Karpas-422 (cell line): ENCODE data around the gene KLHDC4. TPM values are rescaled to one million over a fixed set of nuclear protein-coding genes. Genes with fewer than 3 reads are reported as not detected.
"Not testable (repeated sequence)": the region's sequence is repeated elsewhere in the genome, so short reads cannot be mapped to it uniquely, and the experiment has no call there.

Source experiments
- DNase-seq: peaks from one replicate; pipeline ENCODE4 v3.0.0-alpha.2; 2015
- H2AFZ ChIP-seq: fragments of 200-600 bp; sonication (generic); 2 replicates; pipeline ENCODE4 v1.6.1; 2014; ENCODE audit warnings: antibody characterized with exemption, low read length, mixed read lengths
- H3K27ac ChIP-seq: fragments of 200-600 bp; sonication (generic); 2 replicates; pipeline ENCODE4 v1.5.1; 2014; ENCODE audit warnings: mild to moderate bottlenecking, low read length, moderate library complexity
- H3K27me3 ChIP-seq: fragments of 200-600 bp; sonication (generic); 2 replicates; pipeline ENCODE4 v1.6.1; 2014; ENCODE audit warnings: low read length, mixed read lengths
- H3K36me3 ChIP-seq: fragments of 200-600 bp; sonication (generic); 2 replicates; pipeline ENCODE4 v1.6.1; 2014; ENCODE audit warnings: low read length, mixed read lengths; ENCODE audit not compliant: insufficient read depth
- H3K4me1 ChIP-seq: fragments of 200-600 bp; sonication (generic); 2 replicates; pipeline ENCODE4 v1.6.1; 2014; ENCODE audit warnings: mild to moderate bottlenecking, low read length, mixed read lengths
- H3K4me2 ChIP-seq: fragments of 200-600 bp; sonication (generic); 2 replicates; pipeline ENCODE4 v1.6.1; 2014; ENCODE audit warnings: low read length, low read depth, mild to moderate bottlenecking; ENCODE audit not compliant: poor library complexity, severe bottlenecking
- H3K4me3 ChIP-seq: fragments of 200-600 bp; sonication (generic); 2 replicates; pipeline ENCODE4 v1.5.1; 2014; ENCODE audit warnings: mild to moderate bottlenecking, antibody characterized with exemption, low read length, mixed read lengths
- H3K79me2 ChIP-seq: fragments of 200-600 bp; sonication (generic); 2 replicates; pipeline ENCODE4 v1.6.1; 2014; ENCODE audit warnings: mild to moderate bottlenecking, low read length, mixed read lengths
- H3K9ac ChIP-seq: fragments of 200-600 bp; sonication (generic); 2 replicates; pipeline ENCODE4 v1.6.0; 2014; ENCODE audit warnings: low read length
- H3K9me2 ChIP-seq: fragments of 200-600 bp; sonication (generic), shearing (Covaris generic); replicated peaks from 2 replicates; pipeline ENCODE4 v1.6.0; 2014; ENCODE audit warnings: mild to moderate bottlenecking, low read length, moderate library complexity; ENCODE audit not compliant: insufficient read depth
- H3K9me3 ChIP-seq: fragments of 300-700, 200-600 bp; sonication (generic); 2 replicates; pipeline ENCODE4 v1.6.1; 2014; ENCODE audit warnings: low read length, mixed read lengths
- H4K20me1 ChIP-seq: fragments of 200-600 bp; sonication (generic); 2 replicates; pipeline ENCODE4 v1.6.1; 2014; ENCODE audit warnings: mild to moderate bottlenecking, antibody characterized with exemption, low read length, low read depth; ENCODE audit not compliant: insufficient read depth
- total RNA-seq: library from RNA; depleted of rRNA; stranded (reverse); fragments of >200 nt; shearing (Covaris generic); gene quantifications from 2 replicates; pipeline ENCODE4 v1.2.3, GENCODE V29; 2014; ENCODE audit warnings: low replicate concordance

The KLHDC4 gene
- total RNA-seq, 1 experiment from 2014 or later = 21.1 TPM

DNA sequence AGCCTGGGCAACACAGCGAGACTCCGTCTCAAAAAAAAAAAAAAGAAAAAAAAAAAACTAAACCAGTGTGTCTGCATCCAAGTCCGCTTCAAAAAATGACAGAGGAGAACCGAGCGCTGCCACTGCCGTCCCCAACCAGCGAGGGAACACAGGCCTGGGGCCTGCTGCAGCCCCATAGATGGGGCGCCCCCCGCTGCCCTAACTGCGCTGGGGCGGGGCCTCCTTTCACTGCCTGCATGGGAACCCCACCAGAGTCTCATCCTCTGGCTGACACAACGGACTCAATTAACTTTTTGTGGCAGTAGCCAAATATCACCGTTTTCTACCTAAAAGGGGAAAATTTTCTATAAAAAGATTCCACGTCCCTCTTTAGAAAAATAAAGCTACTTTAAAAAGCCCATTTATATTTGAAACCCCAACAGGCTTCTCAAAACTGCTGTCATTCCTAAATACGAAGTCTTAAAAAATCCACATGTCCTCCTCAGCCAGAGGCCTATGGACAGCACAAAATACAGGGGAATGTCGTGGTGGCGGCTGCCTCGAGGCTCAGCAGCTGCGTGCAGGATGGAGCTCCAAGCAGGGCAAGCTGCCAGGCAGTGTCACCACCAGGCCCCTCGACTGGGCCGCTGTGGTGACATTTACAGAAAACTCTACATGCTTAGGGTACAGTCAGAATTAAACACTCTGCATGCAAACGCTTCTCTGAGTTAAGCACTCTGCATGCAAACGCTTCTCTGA lies 30.3 kb downstream of the KLHDC4 start:
- H3K36me3 ChIP-seq = peaks cover 3% of the 10 kb centered on the region; the same call in 1 of the 2 replicates
- no peak overlapping the region for H3K9ac ChIP-seq
- H3K27ac ChIP-seq = no peak overlapping the region
- peaks cover 4% of the 10 kb centered on the region; the same call in 1 of the 2 replicates for H4K20me1 ChIP-seq
- no peak overlapping the region for H3K4me2 ChIP-seq
- H3K27me3 ChIP-seq = no peaks in the 10 kb centered on the region
- H3K9me2 ChIP-seq = no peaks in the 10 kb centered on the region
- no peaks in the 10 kb centered on the region for H3K9me3 ChIP-seq
- no peak for DNase-seq
- no peak overlapping the region for H2AFZ ChIP-seq
- H3K79me2 ChIP-seq = peaks cover 17% of the 10 kb centered on the region; the same call in 1 of the 2 replicates
- H3K4me1 ChIP-seq = no peaks in the 10 kb centered on the region
- no peak overlapping the region for H3K4me3 ChIP-seq

DNA sequence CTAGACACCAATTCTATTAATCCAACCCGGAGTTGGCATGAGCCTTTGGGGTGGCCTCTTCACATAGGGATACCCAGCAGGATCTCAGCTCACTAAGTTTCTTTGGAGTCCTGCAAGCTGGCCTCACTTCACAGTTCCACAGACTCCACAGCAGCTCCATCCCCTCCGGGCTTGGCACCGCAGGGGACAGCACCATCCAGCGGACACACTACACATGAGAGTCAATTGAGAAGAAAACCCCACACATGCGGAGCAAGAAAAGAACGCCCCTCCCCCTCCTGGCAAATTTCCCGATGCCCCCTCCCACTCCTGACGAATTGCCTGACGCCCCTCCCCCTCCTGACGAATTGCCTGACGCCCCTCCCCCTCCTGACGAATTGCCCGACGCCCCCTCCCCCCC lies 31.1 kb downstream of the KLHDC4 start:
- H3K9me2 ChIP-seq = no peaks in the 10 kb centered on the region
- no peak overlapping the region for H3K4me2 ChIP-seq
- H3K4me1 ChIP-seq = no peaks in the 10 kb centered on the region
- H3K36me3 ChIP-seq = peaks cover 4% of the 10 kb centered on the region; the same call in 1 of the 2 replicates
- H3K27ac ChIP-seq = no peak overlapping the region
- H4K20me1 ChIP-seq = peaks cover 4% of the 10 kb centered on the region; the same call in 1 of the 2 replicates
- no peak overlapping the region for H3K4me3 ChIP-seq
- H3K79me2 ChIP-seq = peaks cover 17% of the 10 kb centered on the region; the same call in 1 of the 2 replicates
- no peak overlapping the region for H3K9ac ChIP-seq
- no peaks in the 10 kb centered on the region for H3K9me3 ChIP-seq
- no peak overlapping the region for H2AFZ ChIP-seq
- H3K27me3 ChIP-seq = no peaks in the 10 kb centered on the region
- DNase-seq = no peak

GRCh38 chr16:87733190-87733589 lies 32.6 kb downstream of the KLHDC4 start:
- Histone ChIP-seq H3K9me2 (no peaks in the 10 kb centered on the region), H3K79me2 (peaks cover 17% of the 10 kb centered on the region; the same call in 1 of the 2 replicates), H4K20me1 (peaks cover 4% of the 10 kb centered on the region; the same call in 1 of the 2 replicates), H3K9me3 (no peaks in the 10 kb centered on the region), H3K4me1 (no peaks in the 10 kb centered on the region), H3K27me3 (no peaks in the 10 kb centered on the region), H3K9ac (no peak overlapping the region), H3K36me3 (peaks cover 10% of the 10 kb centered on the region; the same call in 1 of the 2 replicates), H3K27ac (no peak overlapping the region), H3K4me3 (no peak overlapping the region), H2AFZ (no peak overlapping the region), H3K4me2 (no peak overlapping the region)
- no peak for DNase-seq

GRCh38 chr16:87731607-87732006 lies 34.2 kb downstream of the KLHDC4 start:
- Histone ChIP-seq H3K9me3 (no peaks in the 10 kb centered on the region), H3K36me3 (peaks cover 10% of the 10 kb centered on the region; the same call in 1 of the 2 replicates)

GRCh38 chr16:87729266-87729954 lies 36.4 kb downstream of the KLHDC4 start:
- H2AFZ ChIP-seq = no peak overlapping the region
- H3K9ac ChIP-seq = no peak overlapping the region
- no peaks in the 10 kb centered on the region for H3K4me1 ChIP-seq
- peaks cover 10% of the 10 kb centered on the region; the same call in 1 of the 2 replicates for H3K36me3 ChIP-seq
- H3K4me3 ChIP-seq = no peak overlapping the region
- H3K4me2 ChIP-seq = no peak overlapping the region
- H3K9me2 ChIP-seq = no peaks in the 10 kb centered on the region
- H3K9me3 ChIP-seq = no peaks in the 10 kb centered on the region
- H4K20me1 ChIP-seq = peaks cover 1% of the 10 kb centered on the region; the same call in 1 of the 2 replicates
- no peak for DNase-seq
- no peak overlapping the region for H3K27ac ChIP-seq
- no peaks in the 10 kb centered on the region for H3K27me3 ChIP-seq
- H3K79me2 ChIP-seq = 0 out of 2 replicates have a peak, but pooled peaks cover 4% of the 10 kb centered on the region

More at GRCh38 chr16:87731607-87732006, 34.2 kb downstream of the KLHDC4 start:
- Histone ChIP-seq H3K27me3 (no peaks in the 10 kb centered on the region), H3K79me2 (peaks cover 17% of the 10 kb centered on the region; the same call in 1 of the 2 replicates), H3K27ac (no peak overlapping the region), H3K4me1 (no peaks in the 10 kb centered on the region), H3K4me3 (no peak overlapping the region), H3K9ac (no peak overlapping the region), H3K9me2 (no peaks in the 10 kb centered on the region), H4K20me1 (peaks cover 4% of the 10 kb centered on the region; the same call in 1 of the 2 replicates), H3K4me2 (no peak overlapping the region), H2AFZ (no peak overlapping the region)
- no peak for DNase-seq

GRCh38 chr16:87728026-87728425 lies 37.8 kb downstream of the KLHDC4 start:
- H3K36me3 ChIP-seq = peaks cover 10% of the 10 kb centered on the region; the same call in 1 of the 2 replicates
- H3K4me3 ChIP-seq = no peak overlapping the region
- H3K79me2 ChIP-seq = 0 out of 2 replicates have a peak, but pooled peaks cover 3% of the 10 kb centered on the region
- H3K4me1 ChIP-seq = no peaks in the 10 kb centered on the region
- no peak overlapping the region for H3K9ac ChIP-seq
- no peak overlapping the region for H3K27ac ChIP-seq
- no peak overlapping the region for H3K4me2 ChIP-seq
- H3K9me2 ChIP-seq = no peaks in the 10 kb centered on the region
- DNase-seq = no peak
- H3K9me3 ChIP-seq = no peaks in the 10 kb centered on the region
- no peaks in the 10 kb centered on the region for H4K20me1 ChIP-seq
- no peak overlapping the region for H2AFZ ChIP-seq
- no peaks in the 10 kb centered on the region for H3K27me3 ChIP-seq

- Histone ChIP-seq H3K4me2 (no peak overlapping the region), H2AFZ (no peak overlapping the region), H3K9me2 (no peaks in the 10 kb centered on the region), H3K79me2 (0 out of 2 replicates have a peak, but pooled peaks cover 3% of the 10 kb centered on the region), H3K4me1 (no peaks in the 10 kb centered on the region), H3K27ac (no peak overlapping the region), H3K4me3 (no peak overlapping the region), H4K20me1 (no peaks in the 10 kb centered on the region), H3K9me3 (no peaks in the 10 kb centered on the region), H3K36me3 (peaks cover 10% of the 10 kb centered on the region; the same call in 1 of the 2 replicates), H3K27me3 (no peaks in the 10 kb centered on the region), H3K9ac (no peak overlapping the region)
- no peak for DNase-seq
These were observed 38.4 kb downstream of the KLHDC4 start for GRCh38 chr16:87727346-87727745.

DNA sequence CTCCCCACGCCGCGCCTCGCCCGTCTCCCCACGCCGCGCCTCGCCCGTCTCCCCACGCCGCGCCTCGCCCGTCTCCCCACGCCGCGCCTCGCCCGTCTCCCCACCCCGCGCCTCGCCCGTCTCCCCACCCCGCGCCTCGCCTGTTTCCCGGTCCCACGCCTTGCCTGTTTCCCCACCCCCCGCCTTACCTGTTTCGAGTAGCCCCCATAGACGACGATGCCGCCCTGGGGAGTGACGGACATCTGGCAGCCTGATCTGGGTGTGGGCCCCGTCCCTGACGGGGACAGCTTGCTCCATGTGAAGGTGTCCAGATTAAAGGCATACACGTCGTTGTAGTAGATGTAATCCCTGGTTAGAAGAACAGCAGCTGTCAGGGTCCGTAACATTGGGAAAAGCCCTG lies 39.2 kb downstream of the KLHDC4 start:
- DNase-seq, H3K9me3 ChIP-seq, H3K27ac ChIP-seq, H2AFZ ChIP-seq, H3K4me1 ChIP-seq, H4K20me1 ChIP-seq, H3K79me2 ChIP-seq, H3K9ac ChIP-seq, H3K4me2 ChIP-seq, H3K4me3 ChIP-seq, H3K9me2 ChIP-seq, H3K36me3 ChIP-seq, H3K27me3 ChIP-seq: not testable (repeated sequence)
